HepG2 (cell line): ENCODE data around the gene TJP3. TPM values are rescaled to one million over a fixed set of nuclear protein-coding genes. Genes with fewer than 3 reads are reported as not detected.

Source experiments
- ATAC-seq: fragments of 200-7000 bp; cut with Tn5 transposase; 3 replicates; pipeline ENCODE4 v1.9.1; 2020; ENCODE audit warnings: mild to moderate bottlenecking, moderate library complexity
- BruUV-seq: library from RNA; stranded (reverse); fragments of 400-500 nt; replicated peaks from 2 replicates; lab custom pipeline; 2021; lab: Mats Ljungman, UMichigan
- CTCF ChIA-PET: fragments of 300-600 bp; formaldehyde crosslinking; extraction: SDS; loops from one replicate; lab custom pipeline; 2021; ENCODE audit warnings: low total read pairs, inconsistent platforms, low intra/inter-chr PET ratio; lab: Yijun Ruan, JAX
- POLR2A ChIA-PET: fragments of 350-600 bp; sonication (Branson Sonifier 250); formaldehyde crosslinking; loops from one replicate; lab custom pipeline; 2020; ENCODE audit warnings: antibody characterized with exemption, inconsistent platforms; lab: Yijun Ruan, JAX
- DNase-seq: peaks from one replicate; pipeline ENCODE4 v3.0.0-alpha.2; 2015; ENCODE audit warnings: low spot score
- FAIRE-seq: peaks from 3 replicates; lab custom pipeline; 2011; peaks lifted over from hg19 to GRCh38; lab: Jason Lieb, UNC
- H2AFZ ChIP-seq: one replicate; pipeline ENCODE4 v1.6.1; 2011; ENCODE audit warnings: low read length, inconsistent platforms
- H3K27ac ChIP-seq: fragments of 300-600 bp; 3 replicates; pipeline ENCODE4 v1.8.0; 2011; ENCODE audit warnings: mixed run types, mild to moderate bottlenecking, mixed read lengths, low read length, inconsistent platforms; ENCODE audit not compliant: insufficient read depth; ENCODE audit errors: extremely low read length
- H3K27me3 ChIP-seq, 2 experiments: fragments of 200-600 bp in 1 of 2; 2 replicates in 1 of 2; 3 replicates in 1 of 2; pipeline versions ENCODE4 v1.6.0 to v1.8.0; 2011; ENCODE audit warnings: low read length in 2 of 2, mild to moderate bottlenecking in 2 of 2, moderate library complexity in 2 of 2, inconsistent platforms in 1 of 2; ENCODE audit not compliant: insufficient read depth in 2 of 2, control insufficient read depth in 1 of 2
- H3K36me3 ChIP-seq, 2 experiments: fragments of 200-600 bp in 1 of 2; replicated peaks in 1 of 2; 2 replicates in 1 of 2; 3 replicates in 1 of 2; pipeline versions ENCODE4 v1.5.1 to v1.8.0; 2011; ENCODE audit warnings: low read length in 2 of 2, inconsistent platforms in 1 of 2; ENCODE audit not compliant: insufficient read depth in 2 of 2, control insufficient read depth in 1 of 2
- H3K4me1 ChIP-seq: 2 replicates; pipeline ENCODE4 v1.5.1; 2012; ENCODE audit warnings: low read length, inconsistent platforms; ENCODE audit not compliant: insufficient read depth
- H3K4me2 ChIP-seq: 2 replicates; pipeline ENCODE4 v1.6.0; 2011; ENCODE audit warnings: low read depth, low read length, inconsistent platforms
- H3K4me3 ChIP-seq, 3 experiments: fragments of 200-600 bp in 1 of 3; sonication (generic), shearing (Covaris generic) in 1 of 3; replicated peaks in 1 of 3; 2 replicates each; pipeline ENCODE4 v1.5.1; 2011 to 2016; ENCODE audit warnings: low read length in 3 of 3, inconsistent platforms in 2 of 3, low read depth in 2 of 3, mild to moderate bottlenecking in 2 of 3, control low read depth in 1 of 3, mixed read lengths in 1 of 3; ENCODE audit not compliant: insufficient read depth in 1 of 3
- H3K79me2 ChIP-seq: one replicate; pipeline ENCODE4 v1.6.1; 2011; ENCODE audit warnings: low read length, inconsistent platforms; ENCODE audit not compliant: insufficient read depth
- H3K9ac ChIP-seq: 2 replicates; pipeline ENCODE4 v1.6.0; 2011; ENCODE audit warnings: mild to moderate bottlenecking, low read depth, low read length, inconsistent platforms; ENCODE audit not compliant: insufficient read depth
- H3K9me3 ChIP-seq: 2 replicates; pipeline ENCODE4 v1.5.1; 2012; ENCODE audit warnings: mild to moderate bottlenecking, low read length
- H4K20me1 ChIP-seq: 2 replicates; pipeline ENCODE4 v1.6.0; 2011; ENCODE audit warnings: inconsistent platforms, mild to moderate bottlenecking, low read length, moderate library complexity; ENCODE audit not compliant: insufficient read depth
- BRCA1 ChIP-seq: sonication (generic); formaldehyde crosslinking; IDR thresholded peaks from 2 replicates; pipeline ENCODE4 v1.4.0; 2020; ENCODE audit warnings: missing genetic modification reagents
- ELF1 ChIP-seq: sonication (generic); formaldehyde crosslinking; IDR thresholded peaks from 2 replicates; pipeline ENCODE4 v1.4.0; 2020; ENCODE audit warnings: missing genetic modification reagents
- HIVEP1 ChIP-seq: sonication (generic); formaldehyde crosslinking; IDR thresholded peaks from 2 replicates; pipeline ENCODE4 v1.4.0; 2020; ENCODE audit warnings: mild to moderate bottlenecking, missing genetic modification reagents
- KAT7 ChIP-seq: IDR thresholded peaks from 2 replicates; pipeline ENCODE4 v1.6.1; 2018; ENCODE audit warnings: borderline replicate concordance, missing compliant biosample characterization
- KDM3A ChIP-seq: IDR thresholded peaks from 2 replicates; pipeline ENCODE4 v1.6.1; 2018; ENCODE audit warnings: low read depth, missing compliant biosample characterization
- LCORL ChIP-seq, 2 experiments: fragments of 450-650 bp in 1 of 2; sonication (generic) in 1 of 2; formaldehyde crosslinking in 1 of 2; IDR thresholded peaks; 2 replicates each; pipeline versions ENCODE4 v1.5.0 to v1.6.1; 2017 to 2020; ENCODE audit warnings: antibody characterized with exemption in 1 of 2, missing genetic modification reagents in 1 of 2
- NKX3-1 ChIP-seq: sonication (generic); formaldehyde crosslinking; IDR thresholded peaks from 2 replicates; pipeline ENCODE4 v1.5.0; 2020; ENCODE audit warnings: missing genetic modification reagents
- PLRG1 ChIP-seq: fragments of 450-650 bp; conservative IDR thresholded peaks from 2 replicates; pipeline ENCODE4 v1.6.1; 2016
- RCOR2 ChIP-seq: IDR thresholded peaks from 2 replicates; pipeline ENCODE4 v1.6.1; 2016; ENCODE audit warnings: missing biosample characterization, missing genetic modification reagents
- TEAD3 ChIP-seq: optimal IDR thresholded peaks from 2 replicates; pipeline ENCODE3; 2016; ENCODE audit warnings: borderline replicate concordance
- THAP11 ChIP-seq: IDR thresholded peaks from 2 replicates; pipeline ENCODE4 v1.6.1; 2016; ENCODE audit warnings: missing biosample characterization, missing genetic modification reagents
- ZNF550 ChIP-seq: sonication (generic); formaldehyde crosslinking; IDR thresholded peaks from 2 replicates; pipeline ENCODE4 v1.4.0; 2020; ENCODE audit warnings: mild to moderate bottlenecking, missing genetic modification reagents, borderline replicate concordance
- ZNF570 ChIP-seq: sonication (generic); formaldehyde crosslinking; IDR thresholded peaks from 2 replicates; pipeline ENCODE4 v1.4.0; 2020; ENCODE audit warnings: mild to moderate bottlenecking, missing genetic modification reagents, borderline replicate concordance
- ZNF746 ChIP-seq: sonication (generic); formaldehyde crosslinking; IDR thresholded peaks from 2 replicates; pipeline ENCODE4 v1.8.0; 2022; ENCODE audit warnings: mild to moderate bottlenecking, missing genetic modification reagents
- WGBS: methylation state at CpG from one replicate; pipeline ENCODE4 v1.1.6; 2017; ENCODE audit warnings: low lambda C conversion rate; 5-methylcytosine and 5-hydroxymethylcytosine counted together
- in situ Hi-C: cut with HindIII; loops from 2 replicates; pipeline ENCODE4 v1.10.0; 2017; ENCODE audit warnings: low pct_unique_long_range_greater_than_20kb; ENCODE audit not compliant: extremely low pct_ligation_motif_present
- intact Hi-C: fragments of 100-400 bp; cut with micrococcal nuclease; formaldehyde crosslinking; loops from one replicate; pipeline ENCODE4 v1.10.0; 2022; ENCODE audit not compliant: unreplicated experiment
- polyA plus RNA-seq, 8 experiments: library from polyadenylated mRNA; depleted of rRNA in 3 of 8; stranded (reverse) in 7 of 8; unstranded in 1 of 8; fragments of >200 nt; fragmentation: Illumina TruSeq in 4 of 8; extraction: Trizol in 4 of 8; gene quantifications; 2 replicates each; pipeline versions ENCODE4 v1.2.1 to v1.2.3, GENCODE V29; 2011 to 2016; ENCODE audit warnings: low read depth in 4 of 8, missing spikeins in 1 of 8, mixed read lengths in 1 of 8; ENCODE audit not compliant: insufficient read depth in 1 of 8
- total RNA-seq, 5 experiments: library from RNA; depleted of rRNA; stranded (reverse); fragments of >200 nt; fragmentation: Illumina TruSeq; extraction: Trizol; gene quantifications; 2 replicates each; pipeline ENCODE4 v1.2.3, GENCODE V29; 2016; ENCODE audit warnings: low read depth in 1 of 5
- TF ChIP-seq, protein P1 (sequence below): sonication (generic); formaldehyde crosslinking; IDR thresholded peaks from 2 replicates; pipeline ENCODE4 v1.4.0; 2020; ENCODE audit warnings: missing genetic modification reagents
- TF ChIP-seq, protein P2 (sequence below): sonication (generic); formaldehyde crosslinking; IDR thresholded peaks from 2 replicates; pipeline ENCODE4 v1.4.0; 2020; ENCODE audit warnings: missing genetic modification reagents, mild to moderate bottlenecking, borderline replicate concordance
- TF ChIP-seq, protein P3 (sequence below), 2 experiments: sonication (generic) in 1 of 2; formaldehyde crosslinking in 1 of 2; IDR thresholded peaks; 2 replicates each; pipeline versions ENCODE4 v1.5.1 to v1.6.1; 2011 to 2020; ENCODE audit warnings: borderline replicate concordance in 1 of 2, low read depth in 1 of 2, low read length in 1 of 2, mild to moderate bottlenecking in 1 of 2, missing genetic modification reagents in 1 of 2, moderate library complexity in 1 of 2
- TF ChIP-seq, protein P4 (sequence below): IDR thresholded peaks from 2 replicates; pipeline ENCODE4 v1.6.1; 2012; ENCODE audit warnings: inconsistent platforms

The TJP3 gene
- total and polyA plus RNA-seq, 2 of the 13 experiments (the other 11 are each of a cell fraction or from before 2014, with no cell fraction given) = 2.3 to 21.5 TPM

DNA sequence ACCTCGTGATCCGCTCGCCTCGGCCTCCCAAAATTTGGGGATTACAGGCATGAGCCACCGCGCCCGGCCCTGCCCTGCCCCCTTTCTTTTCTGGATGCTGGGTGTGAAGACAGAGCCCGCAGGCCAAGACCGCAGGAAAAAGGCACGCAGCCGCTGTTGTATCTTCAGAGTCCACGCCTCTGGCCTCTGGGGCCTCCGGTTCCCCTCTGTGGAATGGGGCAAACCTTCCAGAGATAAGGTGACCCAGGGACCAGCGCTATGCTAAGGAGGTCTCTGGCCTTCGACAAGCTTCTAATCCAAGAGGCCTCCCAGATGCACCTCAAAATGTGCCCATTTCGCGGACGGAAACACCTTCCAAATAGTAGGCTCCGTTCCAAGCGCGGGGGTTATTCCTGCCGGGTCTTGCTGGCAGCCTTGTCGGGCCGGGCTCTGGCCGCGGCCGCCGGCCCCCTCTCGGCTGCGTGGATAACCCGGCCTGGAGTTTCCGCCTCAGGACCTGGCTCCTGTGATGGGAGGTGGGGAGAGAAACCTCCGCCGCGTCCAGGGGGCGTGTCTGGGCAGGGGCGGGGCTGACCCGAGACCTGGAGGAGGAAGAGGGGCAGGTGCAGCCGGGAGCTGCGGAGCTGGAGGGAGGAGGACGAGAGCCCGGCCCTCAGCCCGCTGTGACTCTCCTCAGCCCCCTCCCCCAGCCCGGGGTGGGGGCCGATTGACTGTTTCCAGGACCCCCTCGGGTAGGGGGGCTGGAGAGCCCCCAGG, 13.1 kb downstream of the TJP3 start:
- Histone ChIP-seq H3K4me2 (no peak overlapping the region; the same call in 1 of the 2 replicates), H3K4me3 (no peak overlapping the region), H3K9me3 (no peaks in the 10 kb centered on the region), H3K27me3 (no peaks in the 10 kb centered on the region; a peak in 1 of 5 replicates), H2AFZ (no peak overlapping the region), H3K79me2 (no peaks in the 10 kb centered on the region), H3K36me3 (no peaks in the 10 kb centered on the region), H3K4me1 (peaks cover 30% of the 10 kb centered on the region), H3K27ac (no peak overlapping the region), H4K20me1 (no peaks in the 10 kb centered on the region), H3K9ac (no peak overlapping the region)
- FAIRE-seq = no peak
- ChIA-PET CTCF (no interaction called here), POLR2A (no interaction called here)
- in situ Hi-C loops = no loop called here
- BruUV-seq = no TSS peak
- intact Hi-C loops = no loop called here
- peak; percentile 65 for ATAC-seq
- WGBS = 79% methylated on average over 12 of the region's 46 CpGs
- peak; percentile 59 for DNase-seq
- peak; percentile 78 for TF ChIP-seq THAP11 (CRISPR knock-in tag)
- peak; percentile 60 for TF ChIP-seq TEAD3
- TF ChIP-seq RCOR2 (CRISPR knock-in tag) = peak; percentile 96; the same call in 1 of the 2 replicates
- peak; percentile 57 for TF ChIP-seq ELF1 (CRISPR knock-in tag)
- TF ChIP-seq KDM3A (CRISPR knock-in tag) = 0 out of 2 replicates have a peak, but pooled peaks have one; percentile 72
- TF ChIP-seq, protein P1, sequence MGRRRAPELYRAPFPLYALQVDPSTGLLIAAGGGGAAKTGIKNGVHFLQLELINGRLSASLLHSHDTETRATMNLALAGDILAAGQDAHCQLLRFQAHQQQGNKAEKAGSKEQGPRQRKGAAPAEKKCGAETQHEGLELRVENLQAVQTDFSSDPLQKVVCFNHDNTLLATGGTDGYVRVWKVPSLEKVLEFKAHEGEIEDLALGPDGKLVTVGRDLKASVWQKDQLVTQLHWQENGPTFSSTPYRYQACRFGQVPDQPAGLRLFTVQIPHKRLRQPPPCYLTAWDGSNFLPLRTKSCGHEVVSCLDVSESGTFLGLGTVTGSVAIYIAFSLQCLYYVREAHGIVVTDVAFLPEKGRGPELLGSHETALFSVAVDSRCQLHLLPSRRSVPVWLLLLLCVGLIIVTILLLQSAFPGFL = no peak
- TF ChIP-seq, protein P2, sequence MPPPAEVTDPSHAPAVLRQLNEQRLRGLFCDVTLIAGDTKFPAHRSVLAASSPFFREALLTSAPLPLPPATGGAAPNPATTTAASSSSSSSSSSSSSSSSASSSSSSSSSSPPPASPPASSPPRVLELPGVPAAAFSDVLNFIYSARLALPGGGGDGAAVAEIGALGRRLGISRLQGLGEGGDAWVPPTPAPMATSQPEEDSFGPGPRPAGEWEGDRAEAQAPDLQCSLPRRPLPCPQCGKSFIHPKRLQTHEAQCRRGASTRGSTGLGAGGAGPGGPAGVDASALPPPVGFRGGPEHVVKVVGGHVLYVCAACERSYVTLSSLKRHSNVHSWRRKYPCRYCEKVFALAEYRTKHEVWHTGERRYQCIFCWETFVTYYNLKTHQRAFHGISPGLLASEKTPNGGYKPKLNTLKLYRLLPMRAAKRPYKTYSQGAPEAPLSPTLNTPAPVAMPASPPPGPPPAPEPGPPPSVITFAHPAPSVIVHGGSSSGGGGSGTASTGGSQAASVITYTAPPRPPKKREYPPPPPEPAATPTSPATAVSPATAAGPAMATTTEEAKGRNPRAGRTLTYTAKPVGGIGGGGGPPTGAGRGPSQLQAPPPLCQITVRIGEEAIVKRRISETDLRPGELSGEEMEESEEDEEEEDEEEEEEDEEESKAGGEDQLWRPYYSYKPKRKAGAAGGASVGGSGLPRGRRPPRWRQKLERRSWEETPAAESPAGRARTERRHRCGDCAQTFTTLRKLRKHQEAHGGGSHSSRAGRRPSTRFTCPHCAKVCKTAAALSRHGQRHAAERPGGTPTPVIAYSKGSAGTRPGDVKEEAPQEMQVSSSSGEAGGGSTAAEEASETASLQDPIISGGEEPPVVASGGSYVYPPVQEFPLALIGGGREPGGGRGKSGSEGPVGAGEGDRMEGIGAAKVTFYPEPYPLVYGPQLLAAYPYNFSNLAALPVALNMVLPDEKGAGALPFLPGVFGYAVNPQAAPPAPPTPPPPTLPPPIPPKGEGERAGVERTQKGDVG (CRISPR knock-in tag) = 0 out of 2 replicates have a peak, but pooled peaks have one; percentile 32
- no peak for TF ChIP-seq PLRG1
- no peak for TF ChIP-seq BRCA1 (CRISPR knock-in tag)
- TF ChIP-seq LCORL (IDR thresholded peaks at IDR 0.05) = no peak
- TF ChIP-seq LCORL (CRISPR knock-in tag; IDR thresholded peaks at IDR 0.05) = 0 out of 2 replicates have a peak, but pooled peaks have one; percentile 27
- no peak for TF ChIP-seq KAT7 (CRISPR knock-in tag)
- TF ChIP-seq, protein P3, sequence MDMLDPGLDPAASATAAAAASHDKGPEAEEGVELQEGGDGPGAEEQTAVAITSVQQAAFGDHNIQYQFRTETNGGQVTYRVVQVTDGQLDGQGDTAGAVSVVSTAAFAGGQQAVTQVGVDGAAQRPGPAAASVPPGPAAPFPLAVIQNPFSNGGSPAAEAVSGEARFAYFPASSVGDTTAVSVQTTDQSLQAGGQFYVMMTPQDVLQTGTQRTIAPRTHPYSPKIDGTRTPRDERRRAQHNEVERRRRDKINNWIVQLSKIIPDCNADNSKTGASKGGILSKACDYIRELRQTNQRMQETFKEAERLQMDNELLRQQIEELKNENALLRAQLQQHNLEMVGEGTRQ (IDR thresholded peaks at IDR 0.05; ENCODE audit: low read depth, low read length) = no peak
- TF ChIP-seq, protein P3 (CRISPR knock-in tag; IDR thresholded peaks at IDR 0.05; ENCODE audit: borderline replicate concordance) = no peak
- no peak for TF ChIP-seq ZNF570
- no peak for TF ChIP-seq ZNF550 (CRISPR knock-in tag)
- TF ChIP-seq HIVEP1 (CRISPR knock-in tag) = no peak
- TF ChIP-seq, protein P4, sequence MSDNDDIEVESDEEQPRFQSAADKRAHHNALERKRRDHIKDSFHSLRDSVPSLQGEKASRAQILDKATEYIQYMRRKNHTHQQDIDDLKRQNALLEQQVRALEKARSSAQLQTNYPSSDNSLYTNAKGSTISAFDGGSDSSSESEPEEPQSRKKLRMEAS = peak; percentile 66
- TF ChIP-seq NKX3-1 (CRISPR knock-in tag) = no peak
- no peak for TF ChIP-seq ZNF746 (CRISPR knock-in tag)
